ENCODE measurements around the gene PCSK4. TPM values are rescaled to one million over a fixed set of nuclear protein-coding genes. Genes with fewer than 3 reads are reported as not detected.
"Not testable (repeated sequence)": the region's sequence is repeated elsewhere in the genome, so short reads cannot be mapped to it uniquely, and the experiment has no call there.

Gene PCSK4
- total RNA-seq (2014; rRNA removed; shearing (Covaris generic)) (1.9 and 8.3 TPM in 2 replicates), total RNA-seq (2022) (13.0 and 15.7 TPM in 2 replicates), Bru-seq, nascent RNA (percentile 30 among the genes with signal in this experiment), BruChase-seq, experiment 1, labeled RNA remaining after a 6-hour chase (percentile 39 among the genes with signal in this experiment), BruChase-seq, experiment 2, labeled RNA remaining after a 2-hour chase (percentile 28 among the genes with signal in this experiment)
- long read RNA-seq, partial matches to known transcripts, result 0 of 4 reads
- long read RNA-seq, other reads (novel, unspliced or antisense), result 3 of 4 reads

GRCh38 chr19:1490311-1491113, at the start of gene PCSK4:
TSS of gene PCSK4 (minus strand) at chr19:1490350. CDS start at chr19:1490346, 4 bp downstream.
- POLR2A ChIA-PET, result interaction anchor here (0.6 kb wide), 1 partner anchor 58 kb away, joined by 3 read pairs; no protein-coding TSS in a partner anchor
- CTCF ChIA-PET (ENCODE audit: unreplicated experiment), result interaction anchor here (0.6 kb wide), 1 partner anchor 328 kb away, joined by 4 read pairs; no protein-coding TSS in a partner anchor

GRCh38 chr19:1539749-1540148, 49.6 kb upstream of the PCSK4 start:
- POLR2A ChIA-PET, result interaction anchor here (0.7 kb wide), 1 partner anchor 291 kb away, joined by 7 read pairs; no protein-coding TSS in a partner anchor
- intact Hi-C loops (cut with micrococcal nuclease; ENCODE audit: unreplicated experiment); H3K9me2 ChIP-seq (ENCODE audit: insufficient read depth, low read length); H2AFZ ChIP-seq (ENCODE audit: low read length); H3K4me2 ChIP-seq (ENCODE audit: low read length); H3K79me2 ChIP-seq (ENCODE audit: insufficient read depth, low read depth, low read length); BruUV-seq (replicated peaks); H3K9me3 ChIP-seq (ENCODE audit: low read length); DNase-seq (ENCODE audit: low spot score); CTCF ChIA-PET (ENCODE audit: unreplicated experiment); H3K27ac ChIP-seq (ENCODE audit: low read depth, low read length, poor library complexity, severe bottlenecking); H3K4me1 ChIP-seq (ENCODE audit: insufficient read depth, low read length, poor library complexity, severe bottlenecking); H3K4me3 ChIP-seq (ENCODE audit: low read depth, low read length, poor library complexity, severe bottlenecking); H3K36me3 ChIP-seq (ENCODE audit: insufficient read depth, low read length); H4K20me1 ChIP-seq (ENCODE audit: insufficient read depth, low read length): not testable (repeated sequence)

More at GRCh38 chr19:1490311-1491113, at the start of gene PCSK4:
- peak within 1 kb of the TSS; percentile 34 for H3K27ac ChIP-seq (ENCODE audit: low read depth, low read length, poor library complexity, severe bottlenecking)
- H3K4me2 ChIP-seq (ENCODE audit: low read length), result peak within 1 kb of the TSS; percentile 82
- no peaks in the 10 kb centered on the region for H3K36me3 ChIP-seq (ENCODE audit: insufficient read depth, low read length)
- DNase-seq (ENCODE audit: low spot score), result peak; percentile 98
- TF ChIP-seq CTCF (conservative IDR thresholded peaks at IDR 0.05; ENCODE audit: low read length) (no peak), EZH2phosphoT487 (IDR thresholded peaks at IDR 0.05; ENCODE audit: borderline replicate concordance, low read depth, low read length) (no peak)
- H2AFZ ChIP-seq (ENCODE audit: low read length), result peak within 1 kb of the TSS; percentile 61
- H4K20me1 ChIP-seq (ENCODE audit: insufficient read depth, low read length), result no peaks in the 10 kb centered on the region
- no peaks in the 10 kb centered on the region for H3K9me3 ChIP-seq (ENCODE audit: low read length)
- H3K79me2 ChIP-seq (ENCODE audit: insufficient read depth, low read depth, low read length), result no peaks in the 10 kb centered on the region
- no TSS peak for BruUV-seq (replicated peaks)
- intact Hi-C loops (cut with micrococcal nuclease; ENCODE audit: unreplicated experiment), result no loop called here
- no peaks in the 10 kb centered on the region for H3K9me2 ChIP-seq (ENCODE audit: insufficient read depth, low read length)
- peaks cover 16% of the 10 kb centered on the region for H3K4me1 ChIP-seq (ENCODE audit: insufficient read depth, low read length, poor library complexity, severe bottlenecking)
- H3K4me3 ChIP-seq (ENCODE audit: low read depth, low read length, poor library complexity, severe bottlenecking), result peak within 1 kb of the TSS; percentile 68

- no peak overlapping the region for H3K4me2 ChIP-seq (ENCODE audit: low read length)
- no peaks in the 10 kb centered on the region for H4K20me1 ChIP-seq (ENCODE audit: insufficient read depth, low read length)
- BruUV-seq (replicated peaks), result no TSS peak
- no peaks in the 10 kb centered on the region for H3K79me2 ChIP-seq (ENCODE audit: insufficient read depth, low read depth, low read length)
- no peak overlapping the region for H2AFZ ChIP-seq (ENCODE audit: low read length)
- TF ChIP-seq EZH2phosphoT487 (IDR thresholded peaks at IDR 0.05; ENCODE audit: borderline replicate concordance, low read depth, low read length), result no peak
- TF ChIP-seq CTCF (conservative IDR thresholded peaks at IDR 0.05; ENCODE audit: low read length), result no peak
- no peaks in the 10 kb centered on the region for H3K4me1 ChIP-seq (ENCODE audit: insufficient read depth, low read length, poor library complexity, severe bottlenecking)
- no peaks in the 10 kb centered on the region for H3K9me2 ChIP-seq (ENCODE audit: insufficient read depth, low read length)
- H3K27ac ChIP-seq (ENCODE audit: low read depth, low read length, poor library complexity, severe bottlenecking), result no peak overlapping the region
- ChIA-PET POLR2A (no interaction called here), CTCF (ENCODE audit: unreplicated experiment) (no interaction called here)
- H3K9me3 ChIP-seq (ENCODE audit: low read length), result no peaks in the 10 kb centered on the region
- no peak overlapping the region for H3K4me3 ChIP-seq (ENCODE audit: low read depth, low read length, poor library complexity, severe bottlenecking)
- intact Hi-C loops (cut with micrococcal nuclease; ENCODE audit: unreplicated experiment), result no loop called here
- no peak for DNase-seq (ENCODE audit: low spot score)
- H3K36me3 ChIP-seq (ENCODE audit: insufficient read depth, low read length), result no peaks in the 10 kb centered on the region
These were observed 48.8 kb upstream of the PCSK4 start for GRCh38 chr19:1538978-1539377.

- intact Hi-C loops (cut with micrococcal nuclease; ENCODE audit: unreplicated experiment); H3K4me3 ChIP-seq (ENCODE audit: low read depth, low read length, poor library complexity, severe bottlenecking); BruUV-seq (replicated peaks); H2AFZ ChIP-seq (ENCODE audit: low read length); H4K20me1 ChIP-seq (ENCODE audit: insufficient read depth, low read length); H3K79me2 ChIP-seq (ENCODE audit: insufficient read depth, low read depth, low read length); H3K4me1 ChIP-seq (ENCODE audit: insufficient read depth, low read length, poor library complexity, severe bottlenecking); H3K9me2 ChIP-seq (ENCODE audit: insufficient read depth, low read length); H3K36me3 ChIP-seq (ENCODE audit: insufficient read depth, low read length); H3K27ac ChIP-seq (ENCODE audit: low read depth, low read length, poor library complexity, severe bottlenecking); POLR2A ChIA-PET; CTCF ChIA-PET (ENCODE audit: unreplicated experiment); H3K4me2 ChIP-seq (ENCODE audit: low read length); H3K9me3 ChIP-seq (ENCODE audit: low read length); DNase-seq (ENCODE audit: low spot score): not testable (repeated sequence)
These were observed 45.5 kb upstream of the PCSK4 start for GRCh38 chr19:1535699-1536098.

Data from OCI-LY7 (cell line).